Stimulated activated naive B cell treated with anti-CD40 and anti-IgM and Interleukin-4, amounts not matched to agents 10 μg/mL and 1 μg/mL and 100 μg/mL, for 72 hours (primary cell): ENCODE data around the gene MINDY4.

Source experiments
- ATAC-seq, 2 donors: fragments of 150-1000 bp; cut with Tn5 transposase; replicated peaks; 2 replicates each; pipeline ENCODE4 v1.10.0; 2021; ENCODE audit warnings: moderate library complexity in 1 of 2
- DNase-seq: peaks from one replicate; pipeline ENCODE4 v3.0.0; 2021
- H3K27ac Mint-ChIP-seq: one replicate; pipeline ENCODE4 v1.8.0; 2022; ENCODE audit warnings: mild to moderate bottlenecking, mixed read lengths
- H3K27me3 Mint-ChIP-seq, 2 donors: one replicate each; pipeline ENCODE4 v1.8.0; 2022; ENCODE audit warnings: mixed read lengths in 2 of 2
- H3K36me3 Mint-ChIP-seq, 2 donors: one replicate each; pipeline ENCODE4 v1.8.0; 2022; ENCODE audit warnings: mixed read lengths in 2 of 2, mild to moderate bottlenecking in 1 of 2
- H3K4me1 Mint-ChIP-seq, 2 donors: one replicate each; pipeline ENCODE4 v1.8.0; 2022; ENCODE audit warnings: mixed read lengths in 2 of 2, mild to moderate bottlenecking in 1 of 2
- H3K4me3 Mint-ChIP-seq, 2 donors: one replicate each; pipeline ENCODE4 v1.8.0; 2022; ENCODE audit warnings: mild to moderate bottlenecking in 2 of 2, mixed read lengths in 2 of 2, moderate library complexity in 1 of 2
- H3K9me3 Mint-ChIP-seq, 2 donors: one replicate each; pipeline ENCODE4 v1.8.0; 2022; ENCODE audit warnings: mixed read lengths in 2 of 2, mild to moderate bottlenecking in 1 of 2

Gene MINDY4

GRCh38 chr7:30776971-30777370 lies 5.8 kb downstream of the MINDY4 start:
- no peaks in the 10 kb centered on the region for H3K27me3 Mint-ChIP-seq
- H3K36me3 Mint-ChIP-seq = no peaks in the 10 kb centered on the region
- no peaks in the 10 kb centered on the region for H3K9me3 Mint-ChIP-seq
- no peak overlapping the region for H3K4me3 Mint-ChIP-seq
- ATAC-seq (no peak), DNase-seq (no peak)
- peaks cover 3% of the 10 kb centered on the region in 2 donors for H3K4me1 Mint-ChIP-seq
- no peak overlapping the region for H3K27ac Mint-ChIP-seq

- H3K27ac Mint-ChIP-seq = no peak overlapping the region
Measured at GRCh38 chr7:30778255-30779025, 7.2 kb downstream of the MINDY4 start.

GRCh38 chr7:30779574-30779973 lies 8.4 kb downstream of the MINDY4 start:
- Mint-ChIP-seq H3K9me3 (no peaks in the 10 kb centered on the region), H3K27ac (no peak overlapping the region), H3K4me3 (no peak overlapping the region), H3K36me3 (peaks cover 0 to 6% of the 10 kb centered on the region in 2 donors), H3K4me1 (no peaks in the 10 kb centered on the region), H3K27me3 (no peaks in the 10 kb centered on the region)
- no peak for DNase-seq
- ATAC-seq = no peak

More at GRCh38 chr7:30778255-30779025, 7.2 kb downstream of the MINDY4 start:
- no peak for DNase-seq
- ATAC-seq = no peak
- Mint-ChIP-seq H3K27me3 (no peaks in the 10 kb centered on the region), H3K36me3 (peaks cover 0 to 3% of the 10 kb centered on the region in 2 donors), H3K9me3 (no peaks in the 10 kb centered on the region), H3K4me3 (no peak overlapping the region), H3K4me1 (no peaks in the 10 kb centered on the region)

- no peak for DNase-seq
- ATAC-seq = no peak
- H3K9me3 Mint-ChIP-seq = no peaks in the 10 kb centered on the region
- peaks cover 0 to 6% of the 10 kb centered on the region in 2 donors for H3K36me3 Mint-ChIP-seq
- H3K4me3 Mint-ChIP-seq = no peak overlapping the region
- no peaks in the 10 kb centered on the region for H3K27me3 Mint-ChIP-seq
- H3K27ac Mint-ChIP-seq = no peak overlapping the region
- H3K4me1 Mint-ChIP-seq = no peaks in the 10 kb centered on the region
Measured at GRCh38 chr7:30780941-30781340, 9.7 kb downstream of the MINDY4 start.

- peaks cover 0 to 6% of the 10 kb centered on the region in 2 donors for H3K36me3 Mint-ChIP-seq
- no peaks in the 10 kb centered on the region for H3K27me3 Mint-ChIP-seq
- DNase-seq = no peak
- ATAC-seq = no peak
- H3K27ac Mint-ChIP-seq = no peak overlapping the region
- H3K4me1 Mint-ChIP-seq = peaks cover 0 to 2% of the 10 kb centered on the region in 2 donors
- no peaks in the 10 kb centered on the region for H3K9me3 Mint-ChIP-seq
- no peak overlapping the region for H3K4me3 Mint-ChIP-seq
Measured at GRCh38 chr7:30782690-30783089, 11.5 kb downstream of the MINDY4 start.

- no peak for DNase-seq
- no peak overlapping the region for H3K4me3 Mint-ChIP-seq
- peaks cover 0 to 6% of the 10 kb centered on the region in 2 donors for H3K36me3 Mint-ChIP-seq
- peaks cover 0 to 6% of the 10 kb centered on the region in 2 donors for H3K4me1 Mint-ChIP-seq
- H3K27me3 Mint-ChIP-seq = no peaks in the 10 kb centered on the region
- H3K9me3 Mint-ChIP-seq = no peaks in the 10 kb centered on the region
- no peak overlapping the region for H3K27ac Mint-ChIP-seq
- no peak for ATAC-seq
Measured at GRCh38 chr7:30785786-30786185, 14.6 kb downstream of the MINDY4 start.

GRCh38 chr7:30787486-30787885 lies 16.3 kb downstream of the MINDY4 start:
- Mint-ChIP-seq H3K36me3 (peaks cover 0 to 3% of the 10 kb centered on the region in 2 donors), H3K4me1 (peaks cover 0 to 6% of the 10 kb centered on the region in 2 donors), H3K4me3 (no peak overlapping the region), H3K27me3 (no peaks in the 10 kb centered on the region), H3K9me3 (no peaks in the 10 kb centered on the region), H3K27ac (no peak overlapping the region)
- ATAC-seq (no peak), DNase-seq (no peak)

GRCh38 chr7:30788640-30789333 lies 17.6 kb downstream of the MINDY4 start:
- DNase-seq = no peak
- Mint-ChIP-seq H3K4me3 (no peak overlapping the region), H3K36me3 (peaks cover 0 to 3% of the 10 kb centered on the region in 2 donors), H3K27me3 (no peaks in the 10 kb centered on the region), H3K27ac (no peak overlapping the region), H3K4me1 (peaks cover 0 to 6% of the 10 kb centered on the region in 2 donors), H3K9me3 (no peaks in the 10 kb centered on the region)
- no peak for ATAC-seq

GRCh38 chr7:30789334-30789711 lies 18.1 kb downstream of the MINDY4 start:
- Mint-ChIP-seq H3K27ac (no peak overlapping the region), H3K27me3 (no peaks in the 10 kb centered on the region), H3K36me3 (peaks cover 0 to under 1% of the 10 kb centered on the region in 2 donors), H3K9me3 (no peaks in the 10 kb centered on the region), H3K4me3 (no peak overlapping the region), H3K4me1 (peaks cover 0 to 6% of the 10 kb centered on the region in 2 donors)
- ATAC-seq = no peak
- DNase-seq = no peak

- peaks cover 3 to 7% of the 10 kb centered on the region in 2 donors for H3K4me1 Mint-ChIP-seq
- no peaks in the 10 kb centered on the region for H3K36me3 Mint-ChIP-seq
- H3K9me3 Mint-ChIP-seq = no peaks in the 10 kb centered on the region
- ATAC-seq (no peak), DNase-seq (no peak)
- no peak overlapping the region for H3K4me3 Mint-ChIP-seq
- no peaks in the 10 kb centered on the region for H3K27me3 Mint-ChIP-seq
- H3K27ac Mint-ChIP-seq = no peak overlapping the region
Measured at GRCh38 chr7:30790356-30790755, 19.1 kb downstream of the MINDY4 start.

GRCh38 chr7:30791114-30791513 lies 19.9 kb downstream of the MINDY4 start:
- Mint-ChIP-seq H3K36me3 (no peaks in the 10 kb centered on the region), H3K9me3 (no peaks in the 10 kb centered on the region), H3K4me3 (no peak overlapping the region), H3K27me3 (no peaks in the 10 kb centered on the region), H3K4me1 (peaks cover 8 to 10% of the 10 kb centered on the region in 2 donors), H3K27ac (no peak overlapping the region)
- no peak for ATAC-seq
- no peak for DNase-seq

GRCh38 chr7:30795161-30795948 lies 24.1 kb downstream of the MINDY4 start:
- DNase-seq (no peak), ATAC-seq (peak; percentile 25 to 38)
- H3K36me3 Mint-ChIP-seq = no peaks in the 10 kb centered on the region
- H3K27me3 Mint-ChIP-seq = no peaks in the 10 kb centered on the region
- no peaks in the 10 kb centered on the region for H3K9me3 Mint-ChIP-seq
- H3K4me3 Mint-ChIP-seq = no peak overlapping the region
- H3K27ac Mint-ChIP-seq = no peak overlapping the region
- peaks cover 13 to 34% of the 10 kb centered on the region in 2 donors for H3K4me1 Mint-ChIP-seq

GRCh38 chr7:30796105-30796869 lies 25.1 kb downstream of the MINDY4 start:
- DNase-seq (no peak), ATAC-seq (no peak)
- H3K27ac Mint-ChIP-seq = no peak overlapping the region
- no peak overlapping the region for H3K4me3 Mint-ChIP-seq
- H3K4me1 Mint-ChIP-seq = peaks cover 20 to 37% of the 10 kb centered on the region in 2 donors
- H3K27me3 Mint-ChIP-seq = no peaks in the 10 kb centered on the region
- no peaks in the 10 kb centered on the region for H3K9me3 Mint-ChIP-seq
- H3K36me3 Mint-ChIP-seq = no peaks in the 10 kb centered on the region
